Measurements from ENCODE around the gene SLC27A2. TPM values are rescaled to one million over a fixed set of nuclear protein-coding genes. Genes with fewer than 3 reads are reported as not detected.

Gene SLC27A2
- total RNA-seq, 1 experiment from 2014 or later: 0.77 TPM

- intact Hi-C loops (cut with micrococcal nuclease; ENCODE audit: unreplicated experiment): no loop called here
- Histone ChIP-seq H3K27ac (ENCODE audit: low read depth, low read length, poor library complexity, severe bottlenecking) (no peak overlapping the region), H3K27me3 (replicated peaks; ENCODE audit: insufficient read depth, low read depth, low read length, poor library complexity) (no peaks in the 10 kb centered on the region), H3K9me3 (ENCODE audit: low read depth, low read length, poor library complexity, severe bottlenecking) (no peaks in the 10 kb centered on the region), H3K36me3 (ENCODE audit: insufficient read depth, low read length, poor library complexity, severe bottlenecking) (no peaks in the 10 kb centered on the region), H3K4me1 (ENCODE audit: insufficient read depth, low read length, poor library complexity, severe bottlenecking) (peaks cover 7% of the 10 kb centered on the region), H3K4me3 (ENCODE audit: low read depth, low read length, poor library complexity, severe bottlenecking) (no peak overlapping the region)
- ChIA-PET CTCF (no interaction called here), POLR2A (ENCODE audit: low non-redundant PET) (no interaction called here)
- no peak for TF ChIP-seq CTCF (conservative IDR thresholded peaks at IDR 0.05; ENCODE audit: low read depth, low read length)
- TF ChIP-seq EZH2 (IDR thresholded peaks at IDR 0.05; ENCODE audit: borderline replicate concordance, low read depth, low read length, poor library complexity, severe bottlenecking): no peak
- DNase-seq (ENCODE audit: low spot score): no peak
- no TSS peak for BruUV-seq (replicated peaks)
Measured at GRCh38 chr15:50163719-50164410, 18.1 kb upstream of the SLC27A2 start.

- intact Hi-C loops (cut with micrococcal nuclease; ENCODE audit: unreplicated experiment): no loop called here
- Histone ChIP-seq H3K4me3 (ENCODE audit: low read depth, low read length, poor library complexity, severe bottlenecking) (no peak overlapping the region), H3K27me3 (replicated peaks; ENCODE audit: insufficient read depth, low read depth, low read length, poor library complexity) (no peaks in the 10 kb centered on the region), H3K4me1 (ENCODE audit: insufficient read depth, low read length, poor library complexity, severe bottlenecking) (peaks cover 7% of the 10 kb centered on the region), H3K9me3 (ENCODE audit: low read depth, low read length, poor library complexity, severe bottlenecking) (no peaks in the 10 kb centered on the region), H3K27ac (ENCODE audit: low read depth, low read length, poor library complexity, severe bottlenecking) (no peak overlapping the region), H3K36me3 (ENCODE audit: insufficient read depth, low read length, poor library complexity, severe bottlenecking) (no peaks in the 10 kb centered on the region)
- no peak for TF ChIP-seq EZH2 (IDR thresholded peaks at IDR 0.05; ENCODE audit: borderline replicate concordance, low read depth, low read length, poor library complexity, severe bottlenecking)
- TF ChIP-seq CTCF (conservative IDR thresholded peaks at IDR 0.05; ENCODE audit: low read depth, low read length): no peak
- DNase-seq (ENCODE audit: low spot score): no peak
- CTCF ChIA-PET: no interaction called here
- no TSS peak for BruUV-seq (replicated peaks)
- POLR2A ChIA-PET (ENCODE audit: low non-redundant PET): no interaction called here
Measured at GRCh38 chr15:50164458-50164857, 17.5 kb upstream of the SLC27A2 start.

- Histone ChIP-seq H3K27me3 (replicated peaks; ENCODE audit: insufficient read depth, low read depth, low read length, poor library complexity) (no peaks in the 10 kb centered on the region), H3K9me3 (ENCODE audit: low read depth, low read length, poor library complexity, severe bottlenecking) (no peaks in the 10 kb centered on the region), H3K36me3 (ENCODE audit: insufficient read depth, low read length, poor library complexity, severe bottlenecking) (no peaks in the 10 kb centered on the region), H3K4me3 (ENCODE audit: low read depth, low read length, poor library complexity, severe bottlenecking) (no peak overlapping the region), H3K27ac (ENCODE audit: low read depth, low read length, poor library complexity, severe bottlenecking) (no peak overlapping the region), H3K4me1 (ENCODE audit: insufficient read depth, low read length, poor library complexity, severe bottlenecking) (peaks cover 7% of the 10 kb centered on the region)
- BruUV-seq (replicated peaks): no TSS peak
- intact Hi-C loops (cut with micrococcal nuclease; ENCODE audit: unreplicated experiment): no loop called here
- DNase-seq (ENCODE audit: low spot score): peak; percentile 68
- ChIA-PET POLR2A (ENCODE audit: low non-redundant PET) (no interaction called here), CTCF (interaction anchor here (0.6 kb wide), 1 partner anchor 18 kb away, joined by 3 read pairs; no protein-coding TSS in a partner anchor)
- TF ChIP-seq EZH2 (IDR thresholded peaks at IDR 0.05; ENCODE audit: borderline replicate concordance, low read depth, low read length, poor library complexity, severe bottlenecking): no peak
- no peak for TF ChIP-seq CTCF (conservative IDR thresholded peaks at IDR 0.05; ENCODE audit: low read depth, low read length)
Measured at GRCh38 chr15:50166216-50166615, 15.8 kb upstream of the SLC27A2 start.
